GM12864 (cell line): ENCODE data around the gene TBCA.

Source experiments
- DNase-seq: peaks from one replicate; pipeline ENCODE4 v3.0.0-alpha.2; 2011; ENCODE audit warnings: low read depth
- H3K4me3 ChIP-seq: 2 replicates; pipeline ENCODE4 v1.5.1; 2011; ENCODE audit warnings: mild to moderate bottlenecking, low read depth, low read length, control low read depth
- CTCF ChIP-seq: IDR thresholded peaks from 2 replicates; pipeline ENCODE4 v1.5.1; 2011; ENCODE audit warnings: low read depth, mild to moderate bottlenecking, moderate library complexity, low read length, control low read depth, inconsistent platforms; ENCODE audit errors: missing control alignments

TBCA gene

GRCh38 chr5:77797136-77797535, 21.0 kb upstream of the TBCA start:
- DNase-seq: no peak
- H3K4me3 ChIP-seq: no peak overlapping the region
- no peak for TF ChIP-seq CTCF

GRCh38 chr5:77795846-77796245, 19.7 kb upstream of the TBCA start:
- no peak overlapping the region for H3K4me3 ChIP-seq
- no peak for TF ChIP-seq CTCF
- no peak for DNase-seq

DNA sequence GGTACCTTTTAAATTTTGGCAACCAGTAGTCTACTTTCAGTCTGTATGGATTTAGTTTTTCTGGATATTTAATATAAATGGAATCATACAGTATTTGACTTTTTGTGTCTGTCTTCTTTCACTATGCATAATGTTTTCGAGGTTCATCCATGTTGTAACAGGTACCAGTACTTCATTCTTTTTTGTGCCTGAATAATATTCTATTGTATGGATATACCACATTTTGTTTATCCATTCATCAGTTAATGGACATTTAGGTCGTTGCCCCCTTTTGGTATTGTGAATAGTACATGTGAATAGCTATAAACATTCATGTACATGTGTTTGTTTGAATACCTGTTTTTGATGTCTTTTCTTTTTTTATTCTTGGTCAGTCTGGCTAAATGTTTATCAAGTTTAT, 19.1 kb upstream of the TBCA start:
- H3K4me3 ChIP-seq: no peak overlapping the region
- TF ChIP-seq CTCF: no peak
- no peak for DNase-seq

DNA sequence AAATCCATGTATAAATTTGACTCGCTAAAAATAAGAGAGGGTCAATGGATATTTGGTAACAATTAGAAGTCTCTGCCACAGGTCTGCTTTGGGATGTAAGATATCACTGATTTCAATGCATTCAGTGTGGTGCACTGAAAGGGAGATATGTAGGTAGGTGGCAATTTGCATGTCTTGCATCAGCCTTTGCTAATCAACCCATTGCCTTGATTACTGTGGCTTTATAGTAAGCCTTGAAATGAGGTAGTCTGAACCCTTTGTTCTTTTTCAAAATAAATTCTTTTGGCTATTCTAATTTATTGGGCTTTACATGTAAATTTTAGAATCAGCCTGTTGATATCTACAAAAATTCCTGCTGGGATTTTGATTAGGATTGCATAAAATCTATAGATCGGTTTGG, 15.8 kb upstream of the TBCA start:
- TF ChIP-seq CTCF: no peak
- DNase-seq: no peak
- no peak overlapping the region for H3K4me3 ChIP-seq

- no peak overlapping the region for H3K4me3 ChIP-seq
- TF ChIP-seq CTCF: no peak
- DNase-seq: no peak
Measured at GRCh38 chr5:77791356-77791755, 15.2 kb upstream of the TBCA start.

GRCh38 chr5:77785229-77785628, 9.1 kb upstream of the TBCA start:
- no peak for TF ChIP-seq CTCF
- no peak for DNase-seq

DNA sequence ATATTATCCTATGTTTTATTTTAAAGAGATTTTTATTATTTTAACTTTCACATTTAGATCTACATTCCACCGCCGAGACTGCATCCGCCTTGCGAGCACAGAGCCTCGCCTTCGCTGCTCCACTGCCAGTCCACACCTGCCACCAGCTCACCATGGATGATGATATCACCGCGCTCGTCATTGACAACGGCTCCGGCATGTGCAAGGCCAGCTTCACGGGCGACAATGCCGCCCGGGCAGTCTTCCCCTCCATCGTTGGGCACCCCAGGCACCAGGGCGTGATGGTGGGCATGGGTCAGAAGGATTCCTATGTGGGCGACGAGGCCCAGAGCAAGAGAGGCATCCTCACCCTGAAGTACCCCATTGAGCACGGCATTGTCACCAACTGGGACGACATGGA, 8.6 kb upstream of the TBCA start:
- H3K4me3 ChIP-seq: no peak overlapping the region
- TF ChIP-seq CTCF: no peak
- no peak for DNase-seq

More at GRCh38 chr5:77785229-77785628, 9.1 kb upstream of the TBCA start:
- no peak overlapping the region for H3K4me3 ChIP-seq
